ENCODE measurements around the gene DHDH. TPM values are rescaled to one million over a fixed set of nuclear protein-coding genes. Genes with fewer than 3 reads are reported as not detected.

Gene DHDH
- total RNA-seq, result 0.33 TPM in 1 of 2 replicates, not detected in the other

GRCh38 chr19:48933382-48933932 lies at the start of gene DHDH:
TSS of gene DHDH (plus strand) at chr19:48933699. CDS start at chr19:48933722, 23 bp downstream.

DNA sequence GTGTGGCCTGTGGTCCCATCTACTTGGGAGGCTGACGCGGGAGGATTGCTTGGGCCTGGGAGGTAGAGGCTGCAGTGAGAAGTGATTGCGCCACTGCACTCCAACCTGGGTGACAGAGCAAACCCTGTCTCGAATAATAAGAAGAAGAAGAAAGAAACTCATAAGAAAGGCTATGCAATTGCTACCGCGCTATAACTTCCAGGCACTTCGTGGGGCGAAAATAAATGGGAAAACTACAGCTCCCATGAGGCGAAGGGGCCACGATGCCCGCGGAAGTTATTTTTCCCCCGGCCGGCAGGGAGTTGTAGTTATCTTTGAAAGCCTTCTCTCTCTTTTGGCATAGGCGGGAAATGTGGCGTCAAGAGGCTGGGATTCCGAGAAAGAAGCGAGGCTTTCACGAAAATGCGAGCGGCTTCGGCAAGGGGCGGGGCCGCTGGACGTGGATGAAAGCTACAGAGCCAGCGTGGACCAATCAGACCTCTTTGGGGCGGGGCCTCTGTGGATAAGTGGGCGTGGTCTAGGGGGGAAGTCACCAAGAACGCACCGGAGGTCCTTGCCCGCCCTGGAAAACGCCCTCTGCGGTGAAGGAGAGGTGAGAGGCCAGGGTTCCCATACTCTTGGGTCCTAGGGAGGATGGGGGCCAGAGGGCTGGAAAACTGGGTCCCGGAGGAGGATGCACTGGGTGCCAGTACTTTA lies 33.6 kb upstream of the DHDH start, which contains the start of gene NUCB1:
Gene NUCB1, plus strand, starts transcription at position 532 of the 696 bp plus-strand sequence. CDS start 485 bp downstream, outside the sequence.

DNA sequence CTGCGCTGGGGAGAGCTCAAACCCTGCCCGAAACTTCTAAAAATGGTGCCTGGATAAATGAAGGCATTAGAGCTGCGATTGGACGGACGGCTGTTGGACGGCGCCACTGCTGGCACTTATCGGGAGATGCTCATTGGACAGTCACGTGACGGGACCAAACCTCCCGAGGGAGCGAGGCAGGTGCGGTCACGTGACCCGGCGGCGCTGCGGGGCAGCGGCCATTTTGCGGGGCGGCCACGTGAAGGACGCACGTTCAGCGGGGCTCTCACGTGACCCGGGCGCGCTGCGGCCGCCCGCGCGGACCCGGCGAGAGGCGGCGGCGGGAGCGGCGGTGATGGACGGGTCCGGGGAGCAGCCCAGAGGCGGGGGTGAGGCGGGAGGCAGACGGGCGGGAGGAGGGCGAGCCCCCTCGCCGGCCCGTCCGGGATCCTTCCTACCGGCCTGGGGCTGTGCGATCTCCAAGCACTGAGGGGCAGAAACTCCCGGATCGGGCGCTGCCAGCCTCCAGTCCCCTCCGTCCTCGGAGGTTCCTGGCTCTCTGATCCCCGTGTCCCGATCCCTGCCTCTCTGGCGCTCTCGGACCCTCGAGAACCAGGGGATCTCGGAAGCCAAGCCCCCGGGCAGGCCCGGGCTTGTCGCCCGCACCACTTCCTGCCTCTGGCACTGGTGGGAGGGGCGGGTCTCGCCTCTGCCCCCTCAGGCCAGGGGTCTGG lies 21.3 kb downstream of the DHDH start, which contains the start of gene BAX:
Gene BAX, plus strand, starts transcription at position 281 of the 713 bp plus-strand sequence. Its CDS starts 54 bp downstream, at position 335.

DNA sequence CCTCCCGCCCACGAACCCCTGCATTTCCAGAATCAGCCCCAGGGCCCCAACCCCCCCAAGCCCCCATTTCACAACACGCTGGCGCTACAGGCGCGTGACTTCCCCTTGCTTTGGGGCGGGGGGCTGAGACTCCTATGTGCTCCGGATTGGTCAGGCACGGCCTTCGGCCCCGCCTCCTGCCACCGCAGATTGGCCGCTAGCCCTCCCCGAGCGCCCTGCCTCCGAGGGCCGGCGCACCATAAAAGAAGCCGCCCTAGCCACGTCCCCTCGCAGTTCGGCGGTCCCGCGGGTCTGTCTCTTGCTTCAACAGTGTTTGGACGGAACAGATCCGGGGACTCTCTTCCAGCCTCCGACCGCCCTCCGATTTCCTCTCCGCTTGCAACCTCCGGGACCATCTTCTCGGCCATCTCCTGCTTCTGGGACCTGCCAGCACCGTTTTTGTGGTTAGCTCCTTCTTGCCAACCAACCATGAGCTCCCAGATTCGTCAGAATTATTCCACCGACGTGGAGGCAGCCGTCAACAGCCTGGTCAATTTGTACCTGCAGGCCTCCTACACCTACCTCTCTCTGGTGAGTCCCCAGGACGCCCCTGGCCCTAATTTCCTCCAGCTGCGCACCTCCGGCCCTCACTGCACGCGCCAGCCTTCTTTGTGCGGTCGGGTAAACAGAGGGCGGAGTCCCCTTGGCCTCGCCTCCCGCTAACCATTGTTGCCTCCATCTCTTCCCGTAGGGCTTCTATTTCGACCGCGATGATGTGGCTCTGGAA lies 31.7 kb downstream of the DHDH start, which contains the start of gene FTL:
Gene FTL, plus strand, starts transcription at position 270 of the 766 bp plus-strand sequence. Its CDS starts 199 bp downstream, at position 469.

DNA sequence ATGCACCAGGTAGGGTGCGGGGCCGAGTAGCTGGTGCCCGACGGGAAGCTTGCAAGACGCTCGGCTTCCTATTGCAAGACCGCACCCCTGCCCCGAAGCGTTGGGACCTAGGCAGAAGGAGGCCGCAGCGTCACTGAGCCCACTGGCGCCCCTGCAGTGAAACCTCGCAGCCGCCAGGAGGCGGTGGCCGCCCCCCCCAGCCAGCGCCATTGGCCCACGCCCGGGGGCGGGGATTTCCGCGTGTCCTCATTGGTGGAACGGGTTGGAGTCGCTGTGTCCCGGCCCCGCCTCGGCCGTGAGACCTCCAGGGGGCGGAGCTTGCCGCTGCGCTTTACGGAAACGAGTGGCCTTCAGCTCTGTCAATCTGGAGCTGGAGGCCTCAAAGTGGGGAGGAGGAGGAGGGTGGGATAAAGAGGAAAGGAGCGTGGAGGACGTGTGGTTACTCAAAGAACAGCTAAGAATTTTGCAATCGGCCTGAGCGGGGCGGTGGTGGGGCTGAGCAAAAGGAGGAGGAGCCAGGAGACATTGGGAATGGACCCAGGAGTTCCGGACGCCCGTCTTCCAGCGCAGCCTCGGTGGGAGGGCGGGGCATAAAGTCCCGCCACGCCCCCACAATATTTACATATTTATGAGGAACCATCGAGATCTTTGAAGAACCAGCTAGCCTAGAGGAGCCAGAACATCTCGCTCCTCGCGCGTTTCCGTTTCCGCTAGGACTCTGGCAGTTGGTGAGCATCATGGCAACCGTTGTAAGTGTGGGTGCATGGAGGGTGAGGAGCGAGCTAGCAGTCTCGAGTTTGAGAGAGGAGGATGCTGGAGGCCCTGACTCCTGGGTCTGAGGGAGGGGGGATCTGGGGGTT lies 59.9 kb downstream of the DHDH start, which contains the start of the genes GYS1 and RUVBL2:
Gene GYS1, minus strand, starts transcription at position 135 of the 860 bp plus-strand sequence. CDS start 197 bp downstream, outside the sequence.
Gene RUVBL2, plus strand, starts transcription at position 713 of the 860 bp plus-strand sequence. Its CDS starts 25 bp downstream, at position 738.

Other genes starting within 250 kb of the DHDH start
- gene FUT2, start 237.7 kb upstream of the DHDH start, total RNA-seq, result under 0.01 TPM in 1 of 2 replicates, not detected in the other
- gene MAMSTR, start 214.0 kb upstream of the DHDH start, total RNA-seq, result 1.3 and 5.3 TPM in 2 replicates
- gene RASIP1, start 193.1 kb upstream of the DHDH start, total RNA-seq, result 3.8 and 4.7 TPM in 2 replicates
- gene IZUMO1, start 186.8 kb upstream of the DHDH start, total RNA-seq, result not detected in 2 replicates
- gene FUT1, start 181.1 kb upstream of the DHDH start, total RNA-seq, result 0.98 and 2.2 TPM in 2 replicates
- gene FGF21, start 178.2 kb upstream of the DHDH start, total RNA-seq, result not detected in 2 replicates
- 69.8 and 75.0 TPM in 2 replicates for gene BCAT2, start 122.7 kb upstream of the DHDH start, total RNA-seq
- gene HSD17B14, start 97.2 kb upstream of the DHDH start, total RNA-seq, result 2.0 and 24.1 TPM in 2 replicates
- 2.8 and 12.4 TPM in 2 replicates for gene PLEKHA4, start 65.1 kb upstream of the DHDH start, total RNA-seq
- gene PPP1R15A, start 61.3 kb upstream of the DHDH start, total RNA-seq, result 22.8 and 32.2 TPM in 2 replicates
- gene TULP2, start 35.0 kb upstream of the DHDH start, total RNA-seq, result not detected in 2 replicates
- 196 and 317 TPM in 2 replicates for gene NUCB1, start 33.4 kb upstream of the DHDH start, total RNA-seq
- 129 and 173 TPM in 2 replicates for gene BAX, start 21.2 kb downstream of the DHDH start, total RNA-seq
- gene FTL, start 31.6 kb downstream of the DHDH start, total RNA-seq, result 1,218 and 2,784 TPM in 2 replicates
- gene GYS1, start 59.6 kb downstream of the DHDH start, total RNA-seq, result 34.2 and 47.6 TPM in 2 replicates
- 137 and 324 TPM in 2 replicates for gene RUVBL2, start 60.2 kb downstream of the DHDH start, total RNA-seq
- 0.49 and 0.76 TPM in 2 replicates for gene LHB, start 83.4 kb downstream of the DHDH start, total RNA-seq
- gene CGB3, start 90.6 kb downstream of the DHDH start, total RNA-seq, result 0.33 TPM in 1 of 2 replicates, not detected in the other
- gene CGB2, start 98.2 kb downstream of the DHDH start, total RNA-seq, result 3.9 TPM in 1 of 2 replicates, not detected in the other
- gene CGB1, start 103.2 kb downstream of the DHDH start, total RNA-seq, result 3.7 TPM in 1 of 2 replicates, not detected in the other
- gene CGB5, start 110.1 kb downstream of the DHDH start, total RNA-seq, result 0.38 and 2.1 TPM in 2 replicates
- gene CGB8, start 115.4 kb downstream of the DHDH start, total RNA-seq, result 0.25 and 8.0 TPM in 2 replicates
- gene CGB7, start 124.0 kb downstream of the DHDH start, total RNA-seq, result 3.4 and 3.6 TPM in 2 replicates
- 0.25 TPM in 1 of 2 replicates, not detected in the other for gene NTF4, start 131.1 kb downstream of the DHDH start, total RNA-seq
- gene KCNA7, start 139.0 kb downstream of the DHDH start, total RNA-seq, result not detected in 2 replicates
- 155 and 218 TPM in 2 replicates for gene SNRNP70, start 151.8 kb downstream of the DHDH start, total RNA-seq
- 6.4 and 8.9 TPM in 2 replicates for gene LIN7B, start 180.7 kb downstream of the DHDH start, total RNA-seq
- 3.7 and 6.0 TPM in 2 replicates for gene C19orf73, start 185.4 kb downstream of the DHDH start, total RNA-seq
- 2.4 and 2.7 TPM in 2 replicates for gene PPFIA3, start 185.8 kb downstream of the DHDH start, total RNA-seq
- not detected in 2 replicates for gene HRC, start 221.7 kb downstream of the DHDH start, total RNA-seq
- gene TRPM4, start 224.1 kb downstream of the DHDH start, total RNA-seq, result 7.7 and 13.8 TPM in 2 replicates

All from mesangial cell (primary cell).